Lower leg skin (tissue), 3 donors: ENCODE data around the gene CCM2.

ENCODE experiments used
- POLR2A ChIP-seq, 2 donors: fragments of 450-650 bp; IDR thresholded peaks; one replicate each; pipeline ENCODE4 v1.6.1; 2016 to 2017; ENCODE audit warnings: antibody characterized with exemption in 2 of 2, mild to moderate bottlenecking in 1 of 2, moderate library complexity in 1 of 2
- TF ChIP-seq, protein P1 (sequence below), 3 donors: fragments of 450-650 bp; IDR thresholded peaks; one replicate each; pipeline ENCODE4 v1.5.1; 2016; ENCODE audit warnings: antibody characterized with exemption in 3 of 3, mild to moderate bottlenecking in 3 of 3, moderate library complexity in 2 of 3

DNA sequence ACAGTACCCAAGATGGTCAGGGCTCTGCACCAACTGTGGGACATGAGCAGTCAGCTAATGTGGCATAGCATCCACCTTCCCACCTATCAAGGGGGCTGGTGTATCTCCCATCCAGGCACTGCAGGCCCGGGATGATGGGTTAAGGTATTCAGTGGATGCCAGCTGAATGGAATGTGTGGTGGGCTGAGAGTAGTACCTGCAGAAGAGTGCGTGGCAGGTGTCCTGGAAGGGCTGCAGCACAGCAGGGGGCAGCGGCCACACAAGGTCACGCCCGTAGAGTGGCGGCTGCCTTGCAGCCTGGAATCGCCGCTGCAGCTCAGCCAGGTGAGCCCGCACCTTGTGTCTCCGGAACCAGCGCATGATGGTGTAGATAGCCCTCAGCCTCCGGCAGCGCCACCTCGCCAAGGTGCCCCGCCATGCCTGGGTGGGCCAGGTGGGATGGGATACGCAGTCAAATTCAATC, 34.5 kb upstream of the CCM2 start:
- no peak for TF ChIP-seq POLR2A (IDR thresholded peaks at IDR 0.05)
- TF ChIP-seq, protein P1, sequence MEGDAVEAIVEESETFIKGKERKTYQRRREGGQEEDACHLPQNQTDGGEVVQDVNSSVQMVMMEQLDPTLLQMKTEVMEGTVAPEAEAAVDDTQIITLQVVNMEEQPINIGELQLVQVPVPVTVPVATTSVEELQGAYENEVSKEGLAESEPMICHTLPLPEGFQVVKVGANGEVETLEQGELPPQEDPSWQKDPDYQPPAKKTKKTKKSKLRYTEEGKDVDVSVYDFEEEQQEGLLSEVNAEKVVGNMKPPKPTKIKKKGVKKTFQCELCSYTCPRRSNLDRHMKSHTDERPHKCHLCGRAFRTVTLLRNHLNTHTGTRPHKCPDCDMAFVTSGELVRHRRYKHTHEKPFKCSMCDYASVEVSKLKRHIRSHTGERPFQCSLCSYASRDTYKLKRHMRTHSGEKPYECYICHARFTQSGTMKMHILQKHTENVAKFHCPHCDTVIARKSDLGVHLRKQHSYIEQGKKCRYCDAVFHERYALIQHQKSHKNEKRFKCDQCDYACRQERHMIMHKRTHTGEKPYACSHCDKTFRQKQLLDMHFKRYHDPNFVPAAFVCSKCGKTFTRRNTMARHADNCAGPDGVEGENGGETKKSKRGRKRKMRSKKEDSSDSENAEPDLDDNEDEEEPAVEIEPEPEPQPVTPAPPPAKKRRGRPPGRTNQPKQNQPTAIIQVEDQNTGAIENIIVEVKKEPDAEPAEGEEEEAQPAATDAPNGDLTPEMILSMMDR (IDR thresholded peaks at IDR 0.05), result no peak
